ENCODE measurements around the gene KCND2.

Gene KCND2

GRCh38 chr7:120412139-120413050, 139.4 kb downstream of the KCND2 start:
- DNase-seq (ENCODE audit: low spot score) = no peak

GRCh38 chr7:120413164-120413563, 140.2 kb downstream of the KCND2 start:
- DNase-seq (ENCODE audit: low spot score) = no peak

GRCh38 chr7:120417244-120417979, 144.4 kb downstream of the KCND2 start:
- DNase-seq (ENCODE audit: low spot score) = no peak

GRCh38 chr7:120421151-120421651, 148.2 kb downstream of the KCND2 start:
- no peak for DNase-seq (ENCODE audit: low spot score)

GRCh38 chr7:120431016-120431415, 158.0 kb downstream of the KCND2 start:
- no peak for DNase-seq (ENCODE audit: low spot score)

- no peak for DNase-seq (ENCODE audit: low spot score)
Measured at GRCh38 chr7:120436487-120437060, 163.6 kb downstream of the KCND2 start.

- DNase-seq (ENCODE audit: low spot score) = no peak
Measured at GRCh38 chr7:120441850-120442249, 168.9 kb downstream of the KCND2 start.

- no peak for DNase-seq (ENCODE audit: low spot score)
Measured at GRCh38 chr7:120442838-120443237, 169.9 kb downstream of the KCND2 start.

GRCh38 chr7:120444650-120445049, 171.7 kb downstream of the KCND2 start:
- DNase-seq (ENCODE audit: low spot score) = no peak

- DNase-seq (ENCODE audit: low spot score) = no peak
Measured at GRCh38 chr7:120445276-120445675, 172.3 kb downstream of the KCND2 start.

GRCh38 chr7:120452665-120453064, 179.7 kb downstream of the KCND2 start:
- DNase-seq (ENCODE audit: low spot score) = no peak

GRCh38 chr7:120456699-120457098, 183.7 kb downstream of the KCND2 start:
- no peak for DNase-seq (ENCODE audit: low spot score)

GRCh38 chr7:120460949-120461348, 188.0 kb downstream of the KCND2 start:
- DNase-seq (ENCODE audit: low spot score) = no peak

GRCh38 chr7:120462991-120463390, 190.0 kb downstream of the KCND2 start:
- DNase-seq (ENCODE audit: low spot score) = peak; percentile 43

- DNase-seq (ENCODE audit: low spot score) = no peak
Measured at GRCh38 chr7:120464104-120464503, 191.1 kb downstream of the KCND2 start.

GRCh38 chr7:120467676-120468075, 194.7 kb downstream of the KCND2 start:
- no peak for DNase-seq (ENCODE audit: low spot score)

GRCh38 chr7:120468611-120469010, 195.6 kb downstream of the KCND2 start:
- no peak for DNase-seq (ENCODE audit: low spot score)

- DNase-seq (ENCODE audit: low spot score) = no peak
Measured at GRCh38 chr7:120472892-120473291, 199.9 kb downstream of the KCND2 start.

GRCh38 chr7:120473352-120473751, 200.4 kb downstream of the KCND2 start:
- no peak for DNase-seq (ENCODE audit: low spot score)

GRCh38 chr7:120475994-120476393, 203.0 kb downstream of the KCND2 start:
- DNase-seq (ENCODE audit: low spot score) = no peak

- DNase-seq (ENCODE audit: low spot score) = no peak
Measured at GRCh38 chr7:120480472-120480871, 207.5 kb downstream of the KCND2 start.

- no peak for DNase-seq (ENCODE audit: low spot score)
Measured at GRCh38 chr7:120480930-120481329, 208.0 kb downstream of the KCND2 start.

- DNase-seq (ENCODE audit: low spot score) = no peak
Measured at GRCh38 chr7:120486164-120486563, 213.2 kb downstream of the KCND2 start.

All from GM03348 (cell line).